ENCODE data around the gene PPP1R3G.

DNA sequence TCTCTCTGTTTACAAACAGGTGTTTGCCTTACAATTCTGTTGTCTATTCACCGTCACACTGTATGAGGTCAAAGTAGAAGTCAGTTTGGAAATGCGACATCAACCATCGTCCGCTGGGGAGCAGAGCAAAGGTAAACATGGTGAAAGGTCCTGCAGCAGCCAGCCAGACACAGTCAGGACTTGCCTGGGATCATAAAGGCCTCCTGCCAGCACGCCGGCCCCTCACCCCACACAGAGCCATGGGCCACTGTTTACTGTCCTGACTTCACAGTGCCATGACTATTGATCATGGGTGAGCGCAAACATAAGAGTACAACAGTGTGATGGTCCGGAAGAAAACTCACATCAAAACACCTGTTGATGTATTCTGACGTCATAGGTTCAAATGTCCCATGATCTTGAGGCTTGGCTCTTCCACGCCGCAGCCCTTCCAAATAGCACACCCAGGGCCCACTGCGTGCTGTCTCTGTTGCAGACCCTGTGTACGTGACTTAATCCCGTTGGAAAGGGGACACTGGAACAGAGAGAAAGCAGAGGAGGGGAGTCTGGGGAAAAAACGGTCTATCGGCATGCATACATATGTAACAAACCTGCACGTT, 16.9 kb upstream of the PPP1R3G start:
- no peak for TF ChIP-seq EP300 (IDR thresholded peaks at IDR 0.05)
- TF ChIP-seq CTCF (IDR thresholded peaks at IDR 0.05) = no peak
- no peak for TF ChIP-seq POLR2A (IDR thresholded peaks at IDR 0.05)

Data from ovary (tissue), 3 donors.